HL-60/S4 treated with retinoic acid at 250 ng/mL for 4 days and 3 days (cell line): ENCODE results near the gene PHLPP1.

Experiments
- in situ Hi-C: fragments of 300-500 bp; cut with MboI; formaldehyde crosslinking; loops from 2 replicates; pipeline ENCODE4 v1.7.0; 2022; ENCODE audit warnings: low sequenced_read_pairs

The PHLPP1 gene

DNA sequence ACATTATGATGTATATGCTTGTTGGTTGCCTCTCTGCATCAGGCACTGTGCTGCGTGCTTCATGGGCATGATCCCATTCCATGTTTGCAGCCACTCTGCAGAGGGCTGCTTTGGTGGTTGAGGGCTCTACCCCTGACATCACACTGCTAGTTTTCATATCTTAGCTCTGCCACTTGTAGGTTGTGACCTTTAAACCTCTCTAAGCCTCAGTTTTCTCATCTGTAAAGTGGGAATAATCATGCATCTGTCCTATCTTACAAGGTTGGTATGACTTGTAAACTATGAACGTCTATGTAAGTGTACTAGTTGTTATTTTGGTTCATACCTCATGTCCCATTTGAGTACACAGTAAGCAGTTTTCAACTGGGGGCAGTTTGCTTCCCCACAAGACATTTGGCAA lies 260.4 kb downstream of the PHLPP1 start:
- in situ Hi-C loops = loop anchor here (25.0 kb wide), 2 partner anchors 363 to 788 kb away; partner anchors contain the start of genes PIGN and RELCH

DNA sequence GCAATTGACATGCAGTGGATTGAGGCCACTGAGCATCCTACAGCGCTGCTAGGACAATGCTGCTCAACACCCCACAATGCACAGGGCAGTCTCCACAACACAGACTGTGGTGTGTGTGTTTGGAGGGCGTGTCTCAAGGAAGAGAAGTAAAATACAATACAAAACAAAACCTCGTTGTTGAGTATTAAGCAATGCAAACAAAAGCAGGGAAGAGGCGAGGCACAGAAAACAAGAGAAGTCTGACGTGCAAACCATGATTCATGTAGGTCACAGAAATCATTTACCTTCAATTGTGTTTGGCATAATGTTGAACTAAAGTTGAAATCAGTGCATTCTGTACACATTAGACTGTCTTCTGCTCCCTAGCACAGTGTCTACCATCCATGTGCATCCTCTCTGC lies 260.9 kb downstream of the PHLPP1 start:
- in situ Hi-C loops = loop anchor here (25.0 kb wide), 2 partner anchors 364 to 789 kb away; partner anchors contain the start of genes PIGN and RELCH

- in situ Hi-C loops = loop anchor here (25.0 kb wide), 2 partner anchors 365 to 790 kb away; partner anchors contain the start of genes PIGN and RELCH
Measured at GRCh38 chr18:62977512-62977911, 262.2 kb downstream of the PHLPP1 start.

DNA sequence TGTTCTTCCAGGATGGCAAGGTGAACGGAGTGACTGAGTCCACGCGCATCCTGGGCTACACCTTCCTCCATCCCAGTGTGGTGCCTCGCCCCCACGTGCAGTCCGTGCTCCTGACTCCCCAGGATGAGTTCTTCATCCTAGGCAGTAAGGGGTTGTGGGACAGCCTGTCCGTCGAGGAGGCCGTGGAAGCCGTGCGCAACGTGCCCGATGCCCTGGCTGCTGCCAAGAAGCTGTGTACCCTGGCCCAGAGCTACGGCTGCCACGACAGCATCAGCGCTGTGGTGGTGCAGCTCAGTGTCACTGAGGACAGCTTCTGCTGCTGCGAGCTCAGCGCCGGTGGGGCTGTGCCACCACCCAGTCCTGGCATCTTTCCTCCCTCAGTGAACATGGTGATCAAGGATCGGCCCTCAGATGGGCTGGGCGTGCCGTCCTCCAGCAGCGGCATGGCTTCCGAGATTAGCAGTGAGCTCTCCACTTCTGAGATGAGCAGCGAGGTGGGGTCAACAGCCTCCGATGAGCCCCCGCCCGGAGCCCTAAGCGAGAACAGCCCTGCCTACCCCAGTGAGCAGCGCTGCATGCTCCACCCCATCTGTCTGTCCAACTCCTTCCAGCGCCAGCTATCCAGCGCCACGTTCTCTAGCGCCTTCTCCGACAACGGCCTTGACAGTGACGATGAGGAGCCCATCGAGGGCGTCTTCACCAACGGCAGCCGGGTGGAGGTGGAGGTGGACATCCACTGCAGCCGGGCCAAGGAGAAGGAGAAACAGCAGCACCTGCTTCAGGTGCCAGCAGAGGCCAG lies 263.1 kb downstream of the PHLPP1 start:
- in situ Hi-C loops = loop anchor here (25.0 kb wide), 2 partner anchors 366 to 791 kb away; partner anchors contain the start of genes PIGN and RELCH

- in situ Hi-C loops = loop anchor here (25.0 kb wide), 2 partner anchors 367 to 792 kb away; partner anchors contain the start of genes PIGN and RELCH
Measured at GRCh38 chr18:62979176-62979575, 263.8 kb downstream of the PHLPP1 start.

DNA sequence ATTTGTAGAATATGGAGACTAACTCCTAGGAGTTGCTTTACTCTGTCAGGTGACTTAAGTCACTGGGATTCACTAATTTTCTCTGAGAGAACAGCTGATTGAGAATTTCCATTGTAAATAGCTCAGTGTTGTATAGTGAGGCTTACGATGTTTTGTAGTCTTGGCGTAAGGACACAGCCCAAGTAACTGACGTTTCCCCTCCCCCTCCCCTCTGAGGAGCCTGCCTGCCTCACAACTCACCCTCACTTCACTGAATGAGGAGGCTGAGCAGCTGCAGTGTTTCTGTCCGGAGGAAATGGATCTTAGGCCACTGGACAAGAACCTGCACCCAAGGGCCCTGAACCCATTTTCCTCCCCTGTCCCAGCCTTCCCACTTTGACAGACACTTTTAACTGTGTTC lies 264.6 kb downstream of the PHLPP1 start:
- in situ Hi-C loops = loop anchor here (25.0 kb wide), 2 partner anchors 368 to 793 kb away; partner anchors contain the start of genes PIGN and RELCH

DNA sequence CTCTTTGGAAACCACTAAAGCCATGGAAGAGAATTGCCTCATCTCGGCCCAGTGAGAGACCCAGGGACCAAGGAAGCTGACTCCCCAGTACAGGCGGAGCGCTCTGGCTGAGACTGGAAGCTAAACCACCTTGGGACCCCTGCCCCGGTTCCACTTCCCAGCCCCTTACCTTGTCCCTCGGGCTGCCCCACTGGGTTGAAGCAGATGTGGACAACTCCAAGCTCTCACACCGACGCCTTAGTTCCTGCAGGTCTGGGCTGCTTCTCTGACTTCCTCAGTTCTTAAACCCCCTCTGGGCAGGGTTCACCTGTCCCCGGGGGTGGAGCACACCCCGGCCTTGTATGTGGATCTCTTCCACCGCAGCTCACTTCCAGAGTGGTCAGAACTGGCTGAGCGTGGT lies 266.2 kb downstream of the PHLPP1 start:
- in situ Hi-C loops = loop anchor here (25.0 kb wide), 2 partner anchors 369 to 794 kb away; partner anchors contain the start of genes PIGN and RELCH

- in situ Hi-C loops = loop anchor here (25.0 kb wide), 2 partner anchors 370 to 795 kb away; partner anchors contain the start of genes PIGN and RELCH
Measured at GRCh38 chr18:62982600-62983251, 267.4 kb downstream of the PHLPP1 start.

GRCh38 chr18:62984656-62985315 lies 269.4 kb downstream of the PHLPP1 start:
- in situ Hi-C loops = loop anchor here (25.0 kb wide), 2 partner anchors 372 to 797 kb away; partner anchors contain the start of genes PIGN and RELCH

DNA sequence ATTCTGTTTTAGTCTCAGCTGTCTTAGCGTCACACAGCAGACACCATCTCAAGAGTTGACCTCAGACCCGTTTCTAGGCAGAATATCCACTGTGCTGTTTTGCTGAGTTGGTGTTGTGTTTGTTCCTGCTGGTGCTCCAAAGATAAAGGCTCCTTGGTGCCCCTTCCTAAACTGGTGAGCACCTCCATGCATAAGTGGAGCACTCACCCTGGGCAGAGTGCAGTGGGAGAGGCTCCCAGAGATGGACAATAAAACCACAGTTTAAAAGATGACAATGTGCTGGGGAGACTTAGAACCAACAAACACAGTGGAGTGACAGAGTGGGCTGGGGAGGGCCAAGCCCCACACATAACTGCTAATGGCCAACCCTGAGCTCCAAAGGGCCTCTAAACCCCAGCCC lies 271.1 kb downstream of the PHLPP1 start:
- in situ Hi-C loops = loop anchor here (25.0 kb wide), 2 partner anchors 374 to 799 kb away; partner anchors contain the start of genes PIGN and RELCH

DNA sequence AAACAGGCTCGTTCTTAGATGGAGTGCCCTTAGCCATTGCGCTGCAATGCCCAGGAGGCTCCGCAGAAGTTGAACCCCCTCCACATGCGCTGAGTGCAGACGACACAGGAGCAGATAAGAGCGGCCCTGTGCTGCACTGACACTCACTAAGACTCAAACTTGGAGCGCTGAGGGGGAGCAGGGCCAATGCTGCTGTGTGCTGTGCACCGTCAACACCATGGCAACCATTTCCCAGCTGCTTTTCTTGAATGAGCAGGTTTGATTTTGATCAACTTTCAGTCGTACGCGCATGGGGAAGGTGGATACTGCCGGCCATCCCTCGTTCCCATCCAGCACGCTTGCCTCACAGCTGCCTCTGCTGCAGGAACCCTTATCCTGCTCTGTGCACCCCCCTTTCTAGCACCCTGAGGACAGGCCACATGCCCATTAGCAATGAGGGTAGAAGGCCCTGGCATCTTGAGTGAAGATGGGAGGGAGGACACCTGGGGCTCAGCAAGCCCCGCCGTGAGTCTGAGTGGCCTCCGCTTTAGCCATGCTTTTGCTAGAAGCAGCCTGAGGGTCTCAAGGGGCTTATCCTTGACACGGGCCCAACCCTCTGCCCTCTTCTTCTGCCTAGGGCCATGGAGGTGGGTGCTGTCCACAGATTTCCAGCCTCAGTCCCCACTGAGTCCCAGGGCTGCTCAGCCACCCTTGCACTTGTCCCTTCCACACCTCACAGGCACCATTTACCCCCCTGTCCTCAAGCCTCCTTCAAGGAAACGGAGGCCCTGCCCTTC lies 271.9 kb downstream of the PHLPP1 start:
- in situ Hi-C loops = loop anchor here (25.0 kb wide), 2 partner anchors 375 to 800 kb away; partner anchors contain the start of genes PIGN and RELCH

GRCh38 chr18:62987859-62988258 lies 272.5 kb downstream of the PHLPP1 start:
- in situ Hi-C loops = loop anchor here (25.0 kb wide), 2 partner anchors 376 to 801 kb away; partner anchors contain the start of genes PIGN and RELCH

- in situ Hi-C loops = loop anchor here (25.0 kb wide), 2 partner anchors 376 to 801 kb away; partner anchors contain the start of genes PIGN and RELCH
Measured at GRCh38 chr18:62988471-62988870, 273.1 kb downstream of the PHLPP1 start.

GRCh38 chr18:62989195-62989594 lies 273.9 kb downstream of the PHLPP1 start:
- in situ Hi-C loops = loop anchor here (25.0 kb wide), 2 partner anchors 377 to 802 kb away; partner anchors contain the start of genes PIGN and RELCH

DNA sequence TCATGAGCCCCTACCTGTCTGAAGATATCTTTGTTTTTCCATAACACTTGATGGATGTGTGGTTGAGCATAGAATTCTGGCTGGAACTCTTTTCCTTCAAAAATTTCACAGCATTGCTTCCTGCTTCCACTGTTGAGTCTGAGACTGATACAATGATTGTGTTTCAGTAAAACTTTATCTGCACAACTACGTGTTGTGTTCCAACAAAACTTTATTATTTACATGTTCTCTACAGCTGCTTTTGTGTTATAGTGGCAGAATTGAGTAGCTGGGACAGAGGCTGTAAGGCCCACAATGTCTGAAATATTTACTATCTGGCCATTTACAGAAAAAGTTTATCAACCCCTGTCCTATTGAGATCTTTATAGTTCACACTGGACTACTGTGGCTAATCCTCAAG lies 275.3 kb downstream of the PHLPP1 start:
- in situ Hi-C loops = loop anchor here (25.0 kb wide), 2 partner anchors 378 to 803 kb away; partner anchors contain the start of genes PIGN and RELCH

DNA sequence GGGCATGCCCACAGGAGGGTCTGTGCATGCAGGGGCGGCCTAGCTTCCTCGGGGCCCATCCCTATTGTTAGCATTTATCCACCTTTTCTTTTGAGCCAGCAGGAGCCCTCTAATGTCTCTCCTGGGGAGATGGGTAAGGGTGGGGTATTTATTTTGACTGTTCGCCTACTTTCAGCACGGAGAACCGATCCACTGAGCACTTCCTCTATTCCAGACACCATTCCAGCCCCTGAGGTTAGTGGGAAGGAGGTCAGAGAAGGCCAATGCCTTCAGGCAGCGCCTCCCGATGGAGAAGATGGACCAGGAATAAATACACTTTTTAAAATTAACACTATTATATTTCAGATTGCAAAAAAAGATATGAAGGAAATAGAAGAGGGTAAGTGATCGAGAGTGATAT lies 276.0 kb downstream of the PHLPP1 start:
- in situ Hi-C loops = loop anchor here (25.0 kb wide), 2 partner anchors 379 to 804 kb away; partner anchors contain the start of genes PIGN and RELCH

DNA sequence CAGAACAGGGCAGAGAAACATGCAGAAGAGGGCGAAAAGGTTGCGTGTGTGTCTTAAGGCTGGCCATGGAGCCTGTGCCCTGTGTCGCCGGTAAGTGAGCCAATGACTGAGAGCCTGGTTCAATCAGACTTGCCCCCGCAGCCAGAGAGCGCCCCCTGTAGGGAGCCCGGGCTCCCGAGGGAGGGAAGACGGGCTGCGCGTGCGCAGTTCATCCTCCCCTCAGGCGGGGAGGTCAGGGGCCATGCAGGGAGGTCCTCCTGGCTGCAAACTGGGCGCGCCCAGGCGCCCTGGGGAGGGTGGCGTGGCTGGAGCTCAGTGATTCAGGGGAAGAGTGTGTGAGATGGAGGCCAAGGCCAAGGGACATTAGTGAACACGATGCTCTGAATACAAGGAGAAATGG lies 276.6 kb downstream of the PHLPP1 start:
- in situ Hi-C loops = loop anchor here (25.0 kb wide), 2 partner anchors 380 to 805 kb away; partner anchors contain the start of genes PIGN and RELCH

- in situ Hi-C loops = loop anchor here (25.0 kb wide), 2 partner anchors 381 to 806 kb away; partner anchors contain the start of genes PIGN and RELCH
Measured at GRCh38 chr18:62992877-62993365, 277.6 kb downstream of the PHLPP1 start.

DNA sequence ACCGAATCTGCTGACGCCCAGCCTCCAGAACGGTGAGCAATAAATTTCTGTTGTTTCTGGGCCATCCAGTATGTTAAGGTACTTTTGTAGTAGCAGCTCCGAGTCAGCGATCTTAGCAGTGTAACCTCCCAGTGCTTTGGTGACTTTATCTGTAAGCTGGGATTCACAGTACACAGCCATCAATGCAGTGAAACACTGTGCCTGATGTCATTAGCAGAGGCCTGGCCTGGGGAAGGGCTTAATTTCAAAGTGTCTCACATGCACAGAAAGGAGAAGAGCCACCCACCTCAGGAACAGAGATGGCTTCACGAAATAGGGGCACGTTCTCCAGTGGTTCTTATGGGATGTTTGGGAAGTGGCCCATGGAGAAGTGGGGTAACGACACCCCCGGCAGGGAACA lies 281.2 kb downstream of the PHLPP1 start:
- in situ Hi-C loops = loop anchor here (25.0 kb wide), 2 partner anchors 384 to 809 kb away; partner anchors contain the start of genes PIGN and RELCH
